Astrocyte of the spinal cord (primary cell): ENCODE data around the gene CPNE1.

ENCODE experiments used
- DNase-seq: peaks from one replicate; pipeline ENCODE4 v3.0.0; 2011; ENCODE audit warnings: low read depth, low spot score
- H3K4me3 ChIP-seq: 2 replicates; pipeline ENCODE4 v1.5.1; 2011; ENCODE audit warnings: low read depth, mild to moderate bottlenecking, low read length, moderate library complexity
- in situ Hi-C: cut with HindIII; loops from 2 replicates; pipeline ENCODE4 v1.10.0; 2017; ENCODE audit warnings: low sequenced_read_pairs
- TF ChIP-seq, protein P1 (sequence below): IDR thresholded peaks from 2 replicates; pipeline ENCODE4 v1.5.1; 2012; ENCODE audit warnings: low read depth, mild to moderate bottlenecking, low read length, inconsistent platforms

Gene CPNE1

DNA sequence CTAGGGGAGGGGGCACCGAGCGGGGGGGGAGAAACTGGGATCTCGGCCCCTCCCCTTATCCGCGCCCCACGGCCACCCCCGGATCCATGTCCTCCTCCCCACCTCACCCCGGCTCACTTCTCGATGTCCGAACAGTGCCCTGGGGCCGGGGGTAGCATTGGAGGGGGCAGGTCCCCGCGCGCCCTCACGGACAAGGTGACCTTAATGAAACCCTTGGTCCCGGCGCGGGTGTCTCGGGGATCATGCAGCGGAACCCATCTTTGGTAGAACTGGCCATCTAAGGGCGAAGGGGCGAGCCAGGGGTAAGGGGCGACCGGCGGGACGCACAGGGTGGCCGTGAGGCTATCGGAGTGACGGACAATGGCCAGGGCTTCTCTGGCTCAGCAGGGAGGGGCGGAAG is 62.7 kb downstream of the CPNE1 start:
- DNase-seq: no peak
- in situ Hi-C loops: no loop called here
- no peak overlapping the region for H3K4me3 ChIP-seq
- TF ChIP-seq, protein P1, sequence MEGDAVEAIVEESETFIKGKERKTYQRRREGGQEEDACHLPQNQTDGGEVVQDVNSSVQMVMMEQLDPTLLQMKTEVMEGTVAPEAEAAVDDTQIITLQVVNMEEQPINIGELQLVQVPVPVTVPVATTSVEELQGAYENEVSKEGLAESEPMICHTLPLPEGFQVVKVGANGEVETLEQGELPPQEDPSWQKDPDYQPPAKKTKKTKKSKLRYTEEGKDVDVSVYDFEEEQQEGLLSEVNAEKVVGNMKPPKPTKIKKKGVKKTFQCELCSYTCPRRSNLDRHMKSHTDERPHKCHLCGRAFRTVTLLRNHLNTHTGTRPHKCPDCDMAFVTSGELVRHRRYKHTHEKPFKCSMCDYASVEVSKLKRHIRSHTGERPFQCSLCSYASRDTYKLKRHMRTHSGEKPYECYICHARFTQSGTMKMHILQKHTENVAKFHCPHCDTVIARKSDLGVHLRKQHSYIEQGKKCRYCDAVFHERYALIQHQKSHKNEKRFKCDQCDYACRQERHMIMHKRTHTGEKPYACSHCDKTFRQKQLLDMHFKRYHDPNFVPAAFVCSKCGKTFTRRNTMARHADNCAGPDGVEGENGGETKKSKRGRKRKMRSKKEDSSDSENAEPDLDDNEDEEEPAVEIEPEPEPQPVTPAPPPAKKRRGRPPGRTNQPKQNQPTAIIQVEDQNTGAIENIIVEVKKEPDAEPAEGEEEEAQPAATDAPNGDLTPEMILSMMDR: no peak

DNA sequence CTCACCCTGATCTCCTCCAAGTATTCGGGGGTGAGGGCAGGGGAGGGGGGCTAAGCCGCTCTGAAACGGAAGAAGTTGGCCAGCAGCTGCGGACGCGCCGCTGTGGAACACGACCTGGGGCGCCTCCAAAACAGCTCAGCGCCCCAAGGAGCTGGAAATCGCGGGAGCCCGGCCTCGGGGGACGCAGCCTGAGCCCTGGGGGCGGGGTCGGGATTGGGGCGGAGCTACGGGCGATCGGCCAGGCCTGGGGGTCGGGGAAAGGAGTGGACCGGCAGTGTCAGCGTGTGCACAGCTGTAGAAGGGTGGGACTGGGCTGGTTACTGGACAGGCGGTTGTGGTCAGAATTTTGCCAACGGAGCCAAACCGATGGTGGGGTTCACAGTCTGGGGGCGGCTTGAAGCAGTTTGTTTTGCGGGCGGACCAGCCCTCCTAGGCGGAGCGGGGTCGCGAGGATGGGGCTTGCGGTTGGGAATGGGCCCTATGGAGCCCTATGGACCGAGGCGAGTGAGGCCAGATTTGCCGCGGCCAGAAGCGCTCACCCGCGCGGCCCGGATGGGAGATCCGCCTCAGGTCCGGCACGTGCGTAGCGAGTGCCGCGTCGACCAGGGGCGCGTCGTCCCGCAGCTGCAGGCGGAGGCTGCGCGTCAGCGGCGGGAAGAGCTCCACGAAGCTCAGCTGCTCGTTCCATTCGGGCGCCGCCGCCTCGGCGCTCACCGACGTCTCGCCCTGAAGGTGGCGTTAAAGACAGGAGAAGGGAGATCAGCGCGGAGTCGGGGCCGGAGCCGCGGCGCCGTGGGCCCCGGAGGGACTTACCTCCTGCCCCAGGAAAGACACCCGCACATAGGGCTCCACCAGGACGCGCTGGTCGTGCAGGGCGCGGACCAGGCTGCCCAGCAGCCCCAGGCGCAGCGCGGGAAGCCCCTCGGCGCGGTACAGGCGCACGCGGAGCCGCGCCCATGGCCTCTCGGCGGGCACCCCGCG is 63.4 kb downstream of the CPNE1 start:
- in situ Hi-C loops: no loop called here

DNA sequence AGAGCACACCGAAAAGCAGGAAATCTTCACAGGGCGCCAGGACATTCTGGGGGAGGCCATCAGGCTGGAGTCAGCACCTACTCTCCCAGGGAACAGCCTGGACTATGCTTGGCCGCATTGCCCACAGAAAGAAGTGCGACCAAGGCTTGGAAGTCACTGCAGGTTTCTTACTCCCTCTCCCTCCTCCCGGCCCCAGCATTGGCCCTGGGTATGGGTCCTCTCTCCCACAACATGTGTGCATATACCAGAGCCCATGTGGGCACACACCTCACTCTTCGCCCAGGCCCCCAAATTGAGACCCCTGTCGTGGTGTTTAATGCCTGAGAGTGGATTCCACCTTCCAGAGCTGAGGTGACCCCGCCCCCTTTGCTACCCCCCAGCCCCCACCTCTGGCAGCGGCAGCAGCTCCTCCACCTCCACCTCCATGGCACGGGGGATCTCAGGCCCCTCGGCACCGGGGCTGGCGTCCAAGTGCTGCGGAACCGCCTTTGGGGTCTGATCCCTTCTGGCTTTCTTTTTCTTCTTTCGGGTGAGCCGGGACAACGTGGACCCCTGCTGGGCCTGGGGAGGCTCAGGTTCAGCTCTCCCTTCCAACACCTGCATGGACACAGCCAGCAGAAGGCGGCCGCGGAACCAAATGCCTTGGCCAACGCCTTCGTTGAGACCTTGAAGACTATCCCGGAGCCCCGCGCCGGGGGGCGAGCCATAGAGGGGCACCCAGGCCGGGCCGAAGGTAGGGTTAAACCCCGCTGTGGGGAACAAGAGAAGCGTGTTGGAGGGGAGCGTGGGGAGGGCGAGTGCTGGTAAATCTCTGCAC is 64.3 kb downstream of the CPNE1 start:
- TF ChIP-seq, protein P1: no peak
- H3K4me3 ChIP-seq: peak overlapping the region; percentile 35
- no peak for DNase-seq
- in situ Hi-C loops: no loop called here

More for the DNA sequence above, 63.4 kb downstream of the CPNE1 start:
- DNase-seq: peak; percentile 73
- TF ChIP-seq, protein P1: peak; percentile 49
- H3K4me3 ChIP-seq: peak overlapping the region; percentile 35

DNA sequence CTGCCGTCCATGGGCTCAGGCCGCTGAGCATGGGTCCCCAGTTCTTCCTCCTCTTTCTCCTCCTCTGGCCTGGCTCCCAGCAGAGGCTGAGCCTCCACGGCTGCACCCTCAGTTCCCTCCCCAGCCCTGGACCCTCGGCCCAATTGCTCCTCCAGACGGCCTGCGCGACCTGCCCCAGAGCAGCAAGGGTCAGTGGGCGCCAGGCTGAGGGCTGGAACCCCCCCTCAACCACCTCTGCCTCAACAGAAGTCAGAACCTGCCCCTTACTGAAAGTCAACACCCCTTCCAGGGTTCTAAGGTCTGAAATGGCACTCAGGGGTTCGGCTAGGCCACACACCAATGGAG is 65.0 kb downstream of the CPNE1 start:
- TF ChIP-seq, protein P1: no peak
- in situ Hi-C loops: no loop called here
- no peak for DNase-seq
- no peak overlapping the region for H3K4me3 ChIP-seq

DNA sequence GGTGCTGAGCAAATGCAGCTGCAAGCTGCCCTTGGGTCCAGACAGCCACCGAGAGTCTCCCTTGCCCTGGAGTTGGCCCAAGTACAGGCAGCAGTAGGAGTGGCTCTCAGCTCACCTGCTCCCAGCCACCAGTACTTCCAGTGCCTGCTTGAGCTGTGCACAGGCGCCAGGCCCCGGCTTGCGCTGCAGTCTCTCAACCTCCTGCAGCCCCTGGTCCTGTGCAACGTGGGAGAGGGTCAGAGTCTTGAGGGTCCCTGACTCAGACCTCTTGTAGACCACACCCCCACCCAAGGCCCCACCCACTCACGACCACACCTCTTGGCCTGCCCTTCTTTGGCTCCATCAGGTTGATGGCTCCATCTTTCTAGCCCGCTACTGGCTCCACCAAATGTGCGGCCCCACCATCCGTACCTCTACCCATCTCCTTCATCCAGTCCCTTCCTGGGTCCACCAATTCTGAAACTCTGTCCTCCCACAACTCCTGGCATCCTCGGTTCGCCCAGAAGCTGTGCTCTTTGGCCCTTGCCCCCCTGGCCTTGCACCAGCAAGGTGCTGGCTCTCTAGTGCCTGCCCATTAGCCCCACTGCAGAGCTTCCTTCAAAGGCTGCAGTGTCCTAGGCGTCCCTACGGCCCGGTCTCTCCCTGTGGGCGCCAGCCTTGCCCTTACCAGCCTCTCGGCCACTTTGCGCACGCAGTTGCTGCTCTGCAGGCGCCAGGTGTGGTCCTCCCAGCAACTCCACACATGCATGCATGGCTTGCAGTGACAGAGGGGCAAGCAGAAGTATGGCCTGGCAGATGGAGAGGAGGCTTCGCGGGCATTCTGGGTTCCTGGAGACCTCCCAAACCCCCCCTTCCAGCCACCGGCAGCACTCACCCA is 65.6 kb downstream of the CPNE1 start:
- DNase-seq: no peak
- in situ Hi-C loops: no loop called here
- no peak overlapping the region for H3K4me3 ChIP-seq
- TF ChIP-seq, protein P1: no peak

DNA sequence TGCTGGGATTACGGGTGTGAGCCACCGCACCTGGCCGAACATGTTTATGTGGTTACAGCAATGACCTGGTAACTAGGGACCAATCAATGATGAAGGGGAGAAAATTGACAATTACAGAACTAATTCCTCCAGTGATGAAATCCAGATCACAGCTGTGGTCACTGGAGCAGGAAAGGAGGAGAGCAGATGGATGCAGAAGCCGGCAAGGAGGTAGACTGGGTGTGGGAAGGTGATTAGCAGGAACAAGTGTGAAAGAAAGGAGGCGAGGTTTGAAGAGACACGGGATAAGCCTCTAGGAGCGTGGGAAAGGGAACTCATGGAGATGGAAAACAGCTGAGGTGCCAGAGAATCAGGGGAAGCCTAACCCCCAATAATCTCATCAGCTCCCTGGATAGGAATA is 66.2 kb downstream of the CPNE1 start:
- DNase-seq: no peak
- no peak overlapping the region for H3K4me3 ChIP-seq
- in situ Hi-C loops: no loop called here
- TF ChIP-seq, protein P1: no peak
